ENCODE data around the gene SLTM. TPM values are rescaled to one million over a fixed set of nuclear protein-coding genes. Genes with fewer than 3 reads are reported as not detected.
"Not testable (repeated sequence)": the region's sequence is repeated elsewhere in the genome, so short reads cannot be mapped to it uniquely, and the experiment has no call there.

The SLTM gene
- total and polyA plus RNA-seq, 5 donors from 2014 or later, result 43.6 to 232 (median 54.6) TPM

DNA sequence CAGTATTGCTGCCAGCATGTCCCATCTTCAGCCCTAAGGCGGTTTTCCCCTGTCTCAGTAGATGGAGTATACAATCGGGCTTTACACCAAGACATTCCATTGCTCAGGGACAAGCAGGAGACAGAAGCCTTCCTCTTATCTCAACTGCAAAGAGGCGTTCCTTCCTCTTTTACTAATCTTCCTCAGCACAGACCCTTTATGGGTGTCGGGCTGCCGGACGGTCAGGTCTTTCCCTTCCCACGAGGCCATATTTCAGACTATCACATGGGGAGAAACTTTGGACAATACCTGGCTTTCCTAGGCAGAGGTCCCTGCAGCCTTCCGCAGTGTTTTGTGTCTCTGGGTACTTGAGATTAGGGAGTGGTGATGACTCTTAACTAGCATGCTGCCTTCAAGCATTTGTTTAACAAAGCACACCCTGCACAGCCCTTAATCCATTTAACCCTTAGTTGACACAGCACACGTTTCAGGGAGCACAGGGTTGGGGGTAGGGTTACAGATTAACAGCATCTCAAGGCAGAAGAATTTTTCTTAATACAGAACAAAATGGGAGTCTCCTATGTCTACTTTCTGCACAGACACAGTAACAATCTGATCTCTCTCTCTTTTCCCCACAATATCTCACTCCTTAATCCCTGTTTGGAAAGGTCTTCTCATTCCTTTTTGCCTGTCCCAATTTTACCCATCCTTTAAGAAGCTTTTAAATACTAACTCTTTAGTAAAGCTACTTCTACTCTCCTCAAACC, 99.6 kb downstream of the SLTM start:
- not testable (repeated sequence) for H3K27me3 Mint-ChIP-seq; H3K27ac Mint-ChIP-seq; H3K4me3 Mint-ChIP-seq; H3K36me3 ChIP-seq (ENCODE audit: control insufficient read depth, insufficient read depth, low read length); ATAC-seq (ENCODE audit: low read depth in 2 of 2); DNase-seq; H3K4me3 ChIP-seq (ENCODE audit: low read depth, low read length); H3K27ac ChIP-seq (ENCODE audit: insufficient read depth, low read length, poor library complexity, severe bottlenecking); H3K4me1 ChIP-seq (ENCODE audit: control insufficient read depth, insufficient read depth, low read length, poor library complexity, severe bottlenecking); H3K9me3 ChIP-seq (ENCODE audit: control insufficient read depth in 2 of 2, low read length in 2 of 2); H3K9me3 Mint-ChIP-seq; H3K4me1 Mint-ChIP-seq; H3K27me3 ChIP-seq (ENCODE audit: control insufficient read depth, insufficient read depth, low read length)
- H3K36me3 Mint-ChIP-seq, result peaks cover 17% of the 10 kb centered on the region

DNA sequence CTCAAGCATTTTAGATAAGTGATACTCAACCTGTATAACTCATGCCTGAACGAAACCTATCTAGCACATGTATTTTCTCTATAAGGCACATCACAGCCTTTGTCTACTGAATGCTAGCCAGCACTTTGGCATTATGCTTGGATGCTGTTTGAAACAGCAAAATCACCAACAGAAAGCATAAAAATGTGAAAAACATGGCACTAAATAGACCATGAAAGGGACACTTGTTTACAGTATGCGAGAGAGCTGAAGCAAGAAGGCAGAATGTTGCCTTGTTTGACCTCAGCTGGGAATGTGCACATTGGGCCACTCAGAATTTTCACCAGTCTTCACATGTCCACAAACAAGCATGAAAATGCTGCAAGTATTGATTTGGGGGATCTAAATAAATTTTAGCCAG, 102.9 kb downstream of the SLTM start:
- peaks cover 25% of the 10 kb centered on the region for H3K36me3 Mint-ChIP-seq
- H3K4me1 Mint-ChIP-seq, result peaks cover 0 to 6% (median 0%) of the 10 kb centered on the region in 4 donors
- ATAC-seq (ENCODE audit: low read depth in 2 of 2) (no peak), DNase-seq (no peak)
- no peaks in the 10 kb centered on the region for H3K27me3 ChIP-seq (ENCODE audit: control insufficient read depth, insufficient read depth, low read length)
- H3K27ac Mint-ChIP-seq, result no peak overlapping the region
- H3K4me3 Mint-ChIP-seq, result no peak overlapping the region
- no peaks in the 10 kb centered on the region for H3K27me3 Mint-ChIP-seq
- no peaks in the 10 kb centered on the region for H3K9me3 Mint-ChIP-seq
- H3K4me3 ChIP-seq (ENCODE audit: low read depth, low read length), result no peak overlapping the region
- H3K4me1 ChIP-seq (ENCODE audit: control insufficient read depth, insufficient read depth, low read length, poor library complexity, severe bottlenecking), result no peaks in the 10 kb centered on the region
- H3K27ac ChIP-seq (ENCODE audit: insufficient read depth, low read length, poor library complexity, severe bottlenecking), result no peak overlapping the region
- peaks cover 9% of the 10 kb centered on the region for H3K36me3 ChIP-seq (ENCODE audit: control insufficient read depth, insufficient read depth, low read length)
- H3K9me3 ChIP-seq (ENCODE audit: control insufficient read depth in 2 of 2, low read length in 2 of 2), result no peaks in the 10 kb centered on the region

Other genes with a start within 250 kb of the SLTM start
- 156 TPM for gene ADAM10, start 184.0 kb downstream of the SLTM start, total RNA-seq
- gene ADAM10, start 184.0 kb downstream of the SLTM start, polyA plus RNA-seq, result 100 to 1,000 TPM; 149 to 183 (median 153) TPM
- 15.5 TPM for gene MINDY2, start 162.4 kb downstream of the SLTM start, total RNA-seq
- gene MINDY2, start 162.4 kb downstream of the SLTM start, polyA plus RNA-seq, result 10 to 100 TPM in 3 of 4 donors, 1 to 10 TPM in 1; 7.9 to 15.9 (median 12.2) TPM
- 58.2 TPM for gene RNF111, start 54.0 kb upstream of the SLTM start, total RNA-seq
- gene RNF111, start 54.0 kb upstream of the SLTM start, polyA plus RNA-seq, result 10 to 100 TPM; 17.2 to 23.2 (median 18.8) TPM
- gene CCNB2, start 171.5 kb upstream of the SLTM start, total RNA-seq, result 1.8 TPM
- gene CCNB2, start 171.5 kb upstream of the SLTM start, polyA plus RNA-seq, result 10 to 100 TPM in 2 of 4 donors, 1 to 10 TPM in 2; 5.0 to 15.9 (median 9.3) TPM

Data from CD4-positive, CD25-positive, alpha-beta regulatory T cell (primary cell).